Measurements from ENCODE around the gene PRKACB.

PRKACB gene

DNA sequence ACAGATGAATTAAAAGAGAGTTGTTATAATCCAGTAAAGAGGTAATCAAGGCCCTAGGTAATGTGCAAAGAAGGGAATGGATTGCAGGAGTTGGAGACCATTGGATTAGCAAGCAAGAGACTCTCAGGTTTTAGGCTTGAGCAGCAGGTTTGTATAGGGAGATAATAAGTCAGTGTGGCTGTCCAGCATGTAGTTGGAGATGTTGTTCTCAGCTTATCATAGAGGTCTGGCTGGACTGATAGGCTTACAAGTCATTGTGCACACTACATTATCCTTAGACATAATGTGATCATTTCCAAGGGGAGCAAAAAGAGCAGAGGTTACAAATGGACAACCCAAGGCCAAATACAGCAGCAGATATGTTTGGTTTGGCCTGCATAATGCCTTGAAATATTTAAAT, 111.5 kb downstream of the PRKACB start:
- no peaks in the 10 kb centered on the region for H3K9me3 ChIP-seq (ENCODE audit: insufficient read depth, low read length, severe bottlenecking)
- no peaks in the 10 kb centered on the region for H3K36me3 ChIP-seq (ENCODE audit: insufficient read depth, low read length)
- no peaks in the 10 kb centered on the region for H3K4me1 ChIP-seq (ENCODE audit: insufficient read depth, low read length)
- H3K9ac ChIP-seq (ENCODE audit: low read depth, low read length): no peak overlapping the region
- no peak overlapping the region for H3K4me3 ChIP-seq (ENCODE audit: low read depth in 1 of 2, low read length in 2 of 2)
- H2AFZ ChIP-seq (ENCODE audit: low read depth, low read length): no peak overlapping the region
- H3K79me2 ChIP-seq (ENCODE audit: insufficient read depth, low read length): no peaks in the 10 kb centered on the region
- H3K4me2 ChIP-seq (ENCODE audit: insufficient read depth, low read length): no peak overlapping the region
- no peaks in the 10 kb centered on the region for H4K20me1 ChIP-seq (ENCODE audit: insufficient read depth, low read length)
- TF ChIP-seq CTCF (IDR thresholded peaks at IDR 0.05; ENCODE audit: borderline replicate concordance, extremely low read depth, low read length, poor library complexity, severe bottlenecking) (no peak), EZH2 (IDR thresholded peaks at IDR 0.05; ENCODE audit: borderline replicate concordance, low read depth, low read length, severe bottlenecking) (no peak)
- ATAC-seq (ENCODE audit: insufficient read depth, low read depth) (no peak), DNase-seq (no peak)
- no peaks in the 10 kb centered on the region for H3K27me3 ChIP-seq (ENCODE audit: insufficient read depth, low read length, poor library complexity)
- no peak overlapping the region for H3K27ac ChIP-seq (ENCODE audit: low read length)

- Histone ChIP-seq H3K27me3 (ENCODE audit: insufficient read depth, low read length, poor library complexity) (no peaks in the 10 kb centered on the region), H3K9ac (ENCODE audit: low read depth, low read length) (no peak overlapping the region), H3K4me1 (ENCODE audit: insufficient read depth, low read length) (no peaks in the 10 kb centered on the region), H2AFZ (ENCODE audit: low read depth, low read length) (no peak overlapping the region), H3K36me3 (ENCODE audit: insufficient read depth, low read length) (no peaks in the 10 kb centered on the region), H3K79me2 (ENCODE audit: insufficient read depth, low read length) (no peaks in the 10 kb centered on the region), H3K4me2 (ENCODE audit: insufficient read depth, low read length) (no peak overlapping the region), H3K4me3 (ENCODE audit: low read depth in 1 of 2, low read length in 2 of 2) (no peak overlapping the region), H3K27ac (ENCODE audit: low read length) (no peak overlapping the region), H4K20me1 (ENCODE audit: insufficient read depth, low read length) (no peaks in the 10 kb centered on the region), H3K9me3 (ENCODE audit: insufficient read depth, low read length, severe bottlenecking) (no peaks in the 10 kb centered on the region)
- TF ChIP-seq CTCF (IDR thresholded peaks at IDR 0.05; ENCODE audit: borderline replicate concordance, extremely low read depth, low read length, poor library complexity, severe bottlenecking) (no peak), EZH2 (IDR thresholded peaks at IDR 0.05; ENCODE audit: borderline replicate concordance, low read depth, low read length, severe bottlenecking) (no peak)
- ATAC-seq (ENCODE audit: insufficient read depth, low read depth) (no peak), DNase-seq (no peak)
Measured at GRCh38 chr1:84257617-84258016, 113.5 kb downstream of the PRKACB start.

DNA sequence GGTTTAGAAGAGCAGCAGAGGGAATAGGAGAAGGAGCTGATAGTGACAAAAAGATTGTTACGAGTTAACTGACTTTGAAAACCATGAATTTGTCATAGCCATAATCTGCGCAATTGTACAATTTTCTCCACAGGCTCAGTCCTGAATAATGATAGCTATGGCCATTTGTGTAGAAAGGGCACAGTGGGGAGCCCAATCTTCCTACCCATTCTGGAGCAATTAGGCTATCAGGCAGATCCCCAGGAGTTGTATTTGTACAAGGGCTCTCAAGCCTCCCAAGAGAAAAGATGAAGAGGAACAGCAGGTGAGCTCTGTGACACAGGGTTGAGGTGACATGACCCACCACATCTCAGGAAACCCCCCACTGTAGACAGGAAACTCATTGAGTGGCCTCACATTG, 115.3 kb downstream of the PRKACB start:
- TF ChIP-seq EZH2 (IDR thresholded peaks at IDR 0.05; ENCODE audit: borderline replicate concordance, low read depth, low read length, severe bottlenecking): no peak
- TF ChIP-seq CTCF (IDR thresholded peaks at IDR 0.05; ENCODE audit: borderline replicate concordance, extremely low read depth, low read length, poor library complexity, severe bottlenecking): no peak
- H3K27ac ChIP-seq (ENCODE audit: low read length): no peak overlapping the region
- H2AFZ ChIP-seq (ENCODE audit: low read depth, low read length): no peak overlapping the region
- no peaks in the 10 kb centered on the region for H3K9me3 ChIP-seq (ENCODE audit: insufficient read depth, low read length, severe bottlenecking)
- ATAC-seq (ENCODE audit: insufficient read depth, low read depth) (no peak), DNase-seq (no peak)
- H3K79me2 ChIP-seq (ENCODE audit: insufficient read depth, low read length): no peaks in the 10 kb centered on the region
- no peak overlapping the region for H3K4me3 ChIP-seq (ENCODE audit: low read depth in 1 of 2, low read length in 2 of 2)
- no peak overlapping the region for H3K9ac ChIP-seq (ENCODE audit: low read depth, low read length)
- H4K20me1 ChIP-seq (ENCODE audit: insufficient read depth, low read length): no peaks in the 10 kb centered on the region
- H3K27me3 ChIP-seq (ENCODE audit: insufficient read depth, low read length, poor library complexity): no peaks in the 10 kb centered on the region
- H3K36me3 ChIP-seq (ENCODE audit: insufficient read depth, low read length): no peaks in the 10 kb centered on the region
- no peak overlapping the region for H3K4me2 ChIP-seq (ENCODE audit: insufficient read depth, low read length)
- H3K4me1 ChIP-seq (ENCODE audit: insufficient read depth, low read length): no peaks in the 10 kb centered on the region

GRCh38 chr1:84259989-84260388, 115.9 kb downstream of the PRKACB start:
- Histone ChIP-seq H3K27me3 (ENCODE audit: insufficient read depth, low read length, poor library complexity) (no peaks in the 10 kb centered on the region), H3K4me3 (ENCODE audit: low read depth in 1 of 2, low read length in 2 of 2) (no peak overlapping the region), H3K4me2 (ENCODE audit: insufficient read depth, low read length) (no peak overlapping the region), H3K9me3 (ENCODE audit: insufficient read depth, low read length, severe bottlenecking) (no peaks in the 10 kb centered on the region), H3K9ac (ENCODE audit: low read depth, low read length) (no peak overlapping the region), H2AFZ (ENCODE audit: low read depth, low read length) (no peak overlapping the region), H4K20me1 (ENCODE audit: insufficient read depth, low read length) (no peaks in the 10 kb centered on the region), H3K27ac (ENCODE audit: low read length) (no peak overlapping the region), H3K4me1 (ENCODE audit: insufficient read depth, low read length) (no peaks in the 10 kb centered on the region), H3K36me3 (ENCODE audit: insufficient read depth, low read length) (no peaks in the 10 kb centered on the region), H3K79me2 (ENCODE audit: insufficient read depth, low read length) (no peaks in the 10 kb centered on the region)
- ATAC-seq (ENCODE audit: insufficient read depth, low read depth) (no peak), DNase-seq (no peak)
- no peak for TF ChIP-seq CTCF (IDR thresholded peaks at IDR 0.05; ENCODE audit: borderline replicate concordance, extremely low read depth, low read length, poor library complexity, severe bottlenecking)
- no peak for TF ChIP-seq EZH2 (IDR thresholded peaks at IDR 0.05; ENCODE audit: borderline replicate concordance, low read depth, low read length, severe bottlenecking)

Data from DND-41 (cell line).